SHP77 treated with DMSO at 0.1 percent for 48 hours (cell line): ENCODE data around the gene STAT2.
"Not testable (repeated sequence)": the region's sequence is repeated elsewhere in the genome, so short reads cannot be mapped to it uniquely, and the experiment has no call there.

Source experiments
- DNase-seq: peaks from one replicate; lab custom pipeline; 2025; lab: John Stamatoyannopoulos, UW

Gene STAT2

GRCh38 chr12:56362130-56363059, 2.5 kb upstream of the STAT2 start, which contains the start of gene APOF:
Gene APOF (minus strand): TSS chr12:56362857. CDS start chr12:56362745, 112 bp downstream.
- DNase-seq: no peak

GRCh38 chr12:56361487-56362129, 1.7 kb upstream of the STAT2 start:
- DNase-seq: no peak

GRCh38 chr12:56358836-56359532, 923 bp downstream of the STAT2 start:
- DNase-seq: no peak

- no peak for DNase-seq
Observed at GRCh38 chr12:56351325-56351724, 8.6 kb downstream of the STAT2 start.

GRCh38 chr12:56350662-56351061, 9.2 kb downstream of the STAT2 start:
- no peak for DNase-seq

- no peak for DNase-seq
Observed at GRCh38 chr12:56348776-56349175, 11.1 kb downstream of the STAT2 start.

GRCh38 chr12:56347255-56347654, 12.7 kb downstream of the STAT2 start:
- DNase-seq: not testable (repeated sequence)

GRCh38 chr12:56346675-56347074, 13.2 kb downstream of the STAT2 start:
- DNase-seq: no peak

GRCh38 chr12:56342290-56342689, 17.6 kb downstream of the STAT2 start:
- DNase-seq: not testable (repeated sequence)

- DNase-seq: no peak
Observed at GRCh38 chr12:56341616-56342015, 18.3 kb downstream of the STAT2 start.

GRCh38 chr12:56339158-56339422, 20.8 kb downstream of the STAT2 start:
- no peak for DNase-seq

GRCh38 chr12:56338308-56339157, 21.4 kb downstream of the STAT2 start, which contains the start of gene IL23A:
Gene IL23A (plus strand): TSS chr12:56338884. CDS start chr12:56339045, 161 bp downstream.
- no peak for DNase-seq

GRCh38 chr12:56337753-56338251, 22.1 kb downstream of the STAT2 start:
- DNase-seq: no peak

GRCh38 chr12:56336361-56337167, 23.3 kb downstream of the STAT2 start:
- no peak for DNase-seq

- DNase-seq: not testable (repeated sequence)
Observed at GRCh38 chr12:56335527-56335926, 24.4 kb downstream of the STAT2 start.

GRCh38 chr12:56334490-56334793, 25.5 kb downstream of the STAT2 start:
- no peak for DNase-seq

- peak; percentile 89 for DNase-seq
Observed at GRCh38 chr12:56333679-56334489, 26.0 kb downstream of the STAT2 start, which contains the start of gene PAN2. Gene PAN2 (minus strand): TSS chr12:56334000. CDS start chr12:56333094, 906 bp downstream.

GRCh38 chr12:56333197-56333678, 26.7 kb downstream of the STAT2 start:
- no peak for DNase-seq

- DNase-seq: no peak
Observed at GRCh38 chr12:56332512-56333196, 27.3 kb downstream of the STAT2 start.
